A673 (cell line): Measurements from ENCODE around the gene RCC2. TPM values are rescaled to one million over a fixed set of nuclear protein-coding genes. Genes with fewer than 3 reads are reported as not detected.

ENCODE experiments used
- BruUV-seq: library from RNA; stranded (reverse); fragments of 400-500 nt; replicated peaks from 2 replicates; lab custom pipeline; 2021; lab: Mats Ljungman, UMichigan
- CTCF ChIA-PET: fragments of 300-600 bp; sonication (Branson Sonifier 250); formaldehyde crosslinking; loops from one replicate; lab custom pipeline; 2022; ENCODE audit warnings: antibody characterized with exemption; lab: Charles Lee
- POLR2A ChIA-PET: fragments of 300-600 bp; sonication (Branson Sonifier 250); formaldehyde crosslinking; loops from one replicate; lab custom pipeline; 2022; ENCODE audit warnings: antibody characterized with exemption; ENCODE audit not compliant: low non-redundant PET; lab: Charles Lee
- DNase-seq: peaks from one replicate; pipeline ENCODE4 v3.0.0-alpha.2; 2015; ENCODE audit warnings: low spot score
- H3K27ac ChIP-seq: fragments of 200-600 bp; sonication (generic); 2 replicates; pipeline ENCODE4 v1.5.1; 2016; ENCODE audit warnings: mixed run types, low read depth, mild to moderate bottlenecking, mixed read lengths, antibody characterized with exemption, low read length; ENCODE audit not compliant: poor library complexity, severe bottlenecking
- H3K27me3 ChIP-seq: fragments of 200-600 bp; sonication (generic); replicated peaks from 2 replicates; pipeline ENCODE4 v1.6.1; 2017; ENCODE audit warnings: mixed run types, low read depth, mild to moderate bottlenecking, mixed read lengths, antibody characterized with exemption, low read length; ENCODE audit not compliant: insufficient read depth, poor library complexity
- H3K36me3 ChIP-seq: fragments of 200-600 bp; sonication (generic); 2 replicates; pipeline ENCODE4 v1.6.1; 2016; ENCODE audit warnings: mixed run types, mild to moderate bottlenecking, mixed read lengths, antibody characterized with exemption, low read length; ENCODE audit not compliant: insufficient read depth, poor library complexity, severe bottlenecking
- H3K4me1 ChIP-seq: fragments of 200-600 bp; sonication (generic); 2 replicates; pipeline ENCODE4 v1.6.1; 2017; ENCODE audit warnings: mixed run types, mild to moderate bottlenecking, mixed read lengths, antibody characterized with exemption, low read length; ENCODE audit not compliant: insufficient read depth, poor library complexity, severe bottlenecking
- H3K4me3 ChIP-seq: fragments of 200-600 bp; sonication (generic); 2 replicates; pipeline ENCODE4 v1.5.1; 2016; ENCODE audit warnings: low read depth, mixed run types, mild to moderate bottlenecking, mixed read lengths, low read length; ENCODE audit not compliant: poor library complexity, severe bottlenecking
- H3K9me3 ChIP-seq: fragments of 200-600 bp; sonication (generic); 2 replicates; pipeline ENCODE4 v1.6.1; 2016; ENCODE audit warnings: mixed run types, low read depth, mild to moderate bottlenecking, mixed read lengths, antibody characterized with exemption, low read length; ENCODE audit not compliant: poor library complexity, severe bottlenecking
- CTCF ChIP-seq: fragments of 300-800, 200-600 bp; sonication (generic); conservative IDR thresholded peaks from 2 replicates; pipeline ENCODE4 v1.5.1; 2017; ENCODE audit warnings: low read depth, mild to moderate bottlenecking, antibody characterized with exemption, low read length, moderate library complexity, mixed read lengths
- EZH2 ChIP-seq: fragments of 200-600 bp; sonication (generic); IDR thresholded peaks from 2 replicates; pipeline ENCODE4 v1.6.1; 2017; ENCODE audit warnings: borderline replicate concordance, low read depth, mild to moderate bottlenecking, mixed read lengths, antibody characterized with exemption, low read length; ENCODE audit not compliant: poor library complexity, severe bottlenecking
- intact Hi-C: fragments of 100-400 bp; cut with micrococcal nuclease; formaldehyde crosslinking; loops from one replicate; pipeline ENCODE4 v1.10.0; 2022; ENCODE audit not compliant: unreplicated experiment
- total RNA-seq: library from RNA; stranded (reverse); gene quantifications from 2 replicates; pipeline ENCODE4 v1.2.3, GENCODE V29; 2021

The RCC2 gene
- total RNA-seq, 1 experiment from 2014 or later, result 182 TPM

- BruUV-seq, result no TSS peak
- no peak overlapping the region for H3K27ac ChIP-seq
- TF ChIP-seq CTCF (no peak), EZH2 (no peak)
- H3K4me3 ChIP-seq, result no peak overlapping the region
- no peaks in the 10 kb centered on the region for H3K27me3 ChIP-seq
- peaks cover 4% of the 10 kb centered on the region for H3K4me1 ChIP-seq
- POLR2A ChIA-PET, result no interaction called here
- DNase-seq, result no peak
- CTCF ChIA-PET, result no interaction called here
- H3K36me3 ChIP-seq, result peaks cover 98% of the 10 kb centered on the region
- no peaks in the 10 kb centered on the region for H3K9me3 ChIP-seq
- intact Hi-C loops, result no loop called here
Observed at GRCh38 chr1:17416389-17416788, 23.1 kb downstream of the RCC2 start.

- no peak overlapping the region for H3K4me3 ChIP-seq
- ChIA-PET POLR2A (interaction anchor here (0.7 kb wide), 1 partner anchor 1190 kb away, joined by 12 read pairs; no protein-coding TSS in a partner anchor), CTCF (no interaction called here)
- peaks cover 100% of the 10 kb centered on the region for H3K36me3 ChIP-seq
- TF ChIP-seq CTCF (no peak), EZH2 (no peak)
- H3K4me1 ChIP-seq, result no peaks in the 10 kb centered on the region
- H3K27me3 ChIP-seq, result no peaks in the 10 kb centered on the region
- intact Hi-C loops, result no loop called here
- no TSS peak for BruUV-seq
- no peak for DNase-seq
- H3K27ac ChIP-seq, result no peak overlapping the region
- no peaks in the 10 kb centered on the region for H3K9me3 ChIP-seq
Observed at GRCh38 chr1:17414022-17414421, 25.5 kb downstream of the RCC2 start.

- Histone ChIP-seq H3K4me1 (no peaks in the 10 kb centered on the region), H3K4me3 (no peak overlapping the region), H3K36me3 (peaks cover 96% of the 10 kb centered on the region), H3K27ac (no peak overlapping the region), H3K27me3 (no peaks in the 10 kb centered on the region), H3K9me3 (no peaks in the 10 kb centered on the region)
- POLR2A ChIA-PET, result no interaction called here
- CTCF ChIA-PET, result no interaction called here
- TF ChIP-seq EZH2 (no peak), CTCF (no peak)
- intact Hi-C loops, result no loop called here
- DNase-seq, result no peak
- no TSS peak for BruUV-seq
Observed at GRCh38 chr1:17412093-17412870, 27.2 kb downstream of the RCC2 start.
